AG04449 (cell line): ENCODE results near the gene MYADML2.

Experiments used
- CTCF ChIA-PET: fragments of 350-600 bp; formaldehyde crosslinking; extraction: SDS; loops from one replicate; lab custom pipeline; 2021; ENCODE audit warnings: antibody characterized with exemption; lab: Yijun Ruan, JAX
- POLR2A ChIA-PET: fragments of 400-600, 350-600 bp; formaldehyde crosslinking; extraction: SDS; loops from one replicate; lab custom pipeline; 2020; ENCODE audit warnings: antibody characterized with exemption, inconsistent platforms; lab: Yijun Ruan, JAX
- DNase-seq: peaks from one replicate; pipeline ENCODE4 v3.0.0-alpha.2; 2010; ENCODE audit warnings: low read depth, low spot score
- H3K4me3 ChIP-seq: 2 replicates; pipeline ENCODE4 v1.5.1; 2011; ENCODE audit warnings: low read depth, mild to moderate bottlenecking, control low read depth, low read length
- TF ChIP-seq, protein P1 (sequence below): IDR thresholded peaks from one replicate; pipeline ENCODE4 v1.5.1; 2011; ENCODE audit warnings: mild to moderate bottlenecking, moderate library complexity, low read length, control low read depth, inconsistent platforms; ENCODE audit not compliant: insufficient read depth; ENCODE audit errors: missing control alignments

The MYADML2 gene

DNA sequence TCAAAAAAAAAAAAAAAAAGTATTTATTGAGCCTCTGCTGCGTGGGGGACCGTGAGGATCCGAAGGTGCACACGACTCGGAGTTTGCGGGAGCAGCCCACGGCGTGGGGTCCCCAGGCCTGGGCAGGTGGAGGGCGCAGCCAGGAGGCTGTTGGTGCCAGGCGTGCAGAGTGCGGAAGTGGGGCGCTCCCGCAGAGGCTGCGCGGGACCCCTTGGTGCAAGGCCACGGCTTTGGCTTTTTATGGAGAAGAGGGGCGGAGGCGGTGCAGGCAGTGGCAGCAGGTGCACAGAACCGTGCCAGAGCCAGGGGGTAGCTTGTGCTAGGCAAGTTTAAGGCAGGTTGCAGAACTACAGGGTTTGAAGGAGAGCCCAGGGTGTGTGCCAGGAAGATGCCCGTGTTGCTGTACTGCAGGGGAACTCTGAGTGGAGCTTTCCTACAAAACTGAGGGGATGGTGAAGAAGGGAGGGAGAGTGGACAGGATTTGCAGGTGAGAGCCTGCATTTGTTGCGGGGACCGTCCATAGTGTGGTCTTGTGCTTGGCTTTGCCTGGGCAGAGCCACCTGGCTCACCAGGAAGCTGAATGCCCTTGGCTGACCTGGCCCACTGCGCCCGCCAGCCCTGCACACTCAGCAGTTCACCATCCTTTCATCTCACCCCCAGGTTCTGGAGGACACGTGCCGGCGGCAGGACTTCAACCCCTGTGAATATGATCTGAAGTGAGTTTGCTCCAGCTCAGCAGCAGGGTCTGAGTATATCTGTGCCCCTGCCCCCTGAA lies 31.7 kb upstream of the MYADML2 start:
- peak overlapping the region; percentile 76 for H3K4me3 ChIP-seq
- TF ChIP-seq, protein P1, sequence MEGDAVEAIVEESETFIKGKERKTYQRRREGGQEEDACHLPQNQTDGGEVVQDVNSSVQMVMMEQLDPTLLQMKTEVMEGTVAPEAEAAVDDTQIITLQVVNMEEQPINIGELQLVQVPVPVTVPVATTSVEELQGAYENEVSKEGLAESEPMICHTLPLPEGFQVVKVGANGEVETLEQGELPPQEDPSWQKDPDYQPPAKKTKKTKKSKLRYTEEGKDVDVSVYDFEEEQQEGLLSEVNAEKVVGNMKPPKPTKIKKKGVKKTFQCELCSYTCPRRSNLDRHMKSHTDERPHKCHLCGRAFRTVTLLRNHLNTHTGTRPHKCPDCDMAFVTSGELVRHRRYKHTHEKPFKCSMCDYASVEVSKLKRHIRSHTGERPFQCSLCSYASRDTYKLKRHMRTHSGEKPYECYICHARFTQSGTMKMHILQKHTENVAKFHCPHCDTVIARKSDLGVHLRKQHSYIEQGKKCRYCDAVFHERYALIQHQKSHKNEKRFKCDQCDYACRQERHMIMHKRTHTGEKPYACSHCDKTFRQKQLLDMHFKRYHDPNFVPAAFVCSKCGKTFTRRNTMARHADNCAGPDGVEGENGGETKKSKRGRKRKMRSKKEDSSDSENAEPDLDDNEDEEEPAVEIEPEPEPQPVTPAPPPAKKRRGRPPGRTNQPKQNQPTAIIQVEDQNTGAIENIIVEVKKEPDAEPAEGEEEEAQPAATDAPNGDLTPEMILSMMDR = no peak
- POLR2A ChIA-PET = interaction anchor here (0.5 to 1.2 kb wide), 2 partner anchors 59 to 117 kb away, joined by 3 to 4 read pairs; partner anchors contain the start of gene DCXR
- CTCF ChIA-PET = interaction anchor here (0.8 to 1.6 kb wide), 8 partner anchors 13 to 51 kb away, joined by 3 to 11 read pairs (median 4); partner anchors contain the start of gene NOTUM
- DNase-seq = no peak

DNA sequence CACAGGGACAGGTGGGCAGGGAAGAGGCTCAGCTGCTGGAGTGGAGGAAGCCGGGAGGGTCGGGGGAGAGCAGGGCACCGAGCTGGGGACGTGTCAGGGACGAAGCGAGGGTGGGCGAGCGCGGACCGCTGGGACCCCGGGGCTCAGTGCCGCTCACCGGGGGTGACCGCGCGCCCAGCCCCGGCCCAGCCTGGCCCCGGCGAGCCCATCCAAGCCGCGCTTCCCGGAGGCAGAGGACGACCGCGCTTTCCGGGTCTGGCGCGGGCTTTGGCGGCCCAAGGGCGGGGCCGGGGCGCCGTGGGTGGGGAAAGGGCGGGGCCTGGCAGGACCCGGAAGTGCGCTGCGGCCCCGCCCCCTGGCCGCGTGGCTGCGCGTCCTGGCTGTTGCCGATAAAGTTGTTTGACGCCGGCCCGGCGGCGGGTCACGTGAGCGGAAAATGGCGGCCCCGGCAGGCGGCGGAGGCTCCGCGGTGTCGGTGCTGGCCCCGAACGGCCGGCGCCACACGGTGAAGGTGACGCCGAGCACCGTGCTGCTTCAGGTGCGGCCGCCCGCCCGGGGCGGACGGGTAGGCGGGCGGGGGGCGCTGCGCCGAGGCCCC lies 30.3 kb upstream of the MYADML2 start, which contains the start of gene ASPSCR1:
Gene ASPSCR1 (plus strand): TSS at position 419 of the 598 bp plus-strand sequence. CDS start 18 bp downstream, at position 437.
- ChIA-PET CTCF (interaction anchor here (0.8 to 1.9 kb wide), 4 partner anchors 10 to 44 kb away, joined by 3 to 14 read pairs (median 3); partner anchors contain the start of gene NOTUM), POLR2A (interaction anchor here (0.7 to 1.2 kb wide), 2 partner anchors 10 to 60 kb away, joined by 3 read pairs; partner anchors contain the start of gene DCXR)
- peak within 1 kb of the TSS; percentile 76 for H3K4me3 ChIP-seq
- peak; percentile 26 for DNase-seq
- TF ChIP-seq, protein P1 = no peak

DNA sequence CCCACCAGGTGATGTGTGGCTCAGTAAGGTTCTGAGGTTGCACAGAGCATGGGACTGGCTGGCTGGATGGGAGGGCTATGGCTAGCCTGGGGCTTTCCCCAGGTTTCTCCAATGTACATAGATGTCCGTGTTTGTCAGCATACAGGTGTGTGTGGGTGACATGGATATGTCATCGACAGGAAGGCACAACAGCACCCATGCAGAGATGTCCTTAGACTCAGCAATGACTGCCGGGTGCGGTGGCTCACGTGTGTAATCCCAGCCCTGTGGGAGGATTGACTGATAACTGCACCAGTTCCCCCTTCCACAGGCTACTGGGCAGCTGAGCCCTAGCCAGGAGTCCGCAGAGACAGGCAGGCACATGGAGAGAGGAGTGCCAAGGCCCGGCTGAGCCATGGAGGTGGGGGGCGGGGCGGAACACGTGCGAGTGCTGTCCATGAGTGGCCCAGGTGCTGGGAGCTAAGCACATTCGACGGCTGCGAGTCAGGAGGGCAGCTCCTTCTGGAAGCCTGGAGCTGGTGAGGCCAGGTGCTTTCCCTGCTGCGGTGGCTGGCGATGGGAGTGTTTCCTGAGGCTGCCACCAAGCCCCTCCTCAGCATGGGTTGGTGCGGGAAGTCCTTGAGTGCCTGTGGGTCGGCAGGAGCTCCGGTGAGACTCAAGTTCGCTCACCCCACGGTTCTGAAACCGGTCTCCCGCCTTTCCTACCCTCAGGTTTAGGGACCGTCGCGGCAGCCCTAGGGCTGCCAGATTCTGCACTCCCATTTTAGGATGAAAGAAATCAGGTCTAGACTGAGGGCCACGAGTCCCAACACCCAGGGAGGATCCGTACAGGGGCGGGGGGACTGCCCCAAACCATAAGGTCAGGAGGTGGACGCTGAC lies 29.5 kb upstream of the MYADML2 start:
- ChIA-PET CTCF (interaction anchor here (0.8 to 1.9 kb wide), 6 partner anchors 9 to 46 kb away, joined by 3 to 14 read pairs (median 3); partner anchors contain the start of genes CENPX and NOTUM), POLR2A (interaction anchor here (0.7 kb wide), 1 partner anchor 10 kb away, joined by 3 read pairs; no protein-coding TSS in a partner anchor)
- H3K4me3 ChIP-seq = peak overlapping the region; percentile 69
- no peak for DNase-seq
- TF ChIP-seq, protein P1 = no peak

DNA sequence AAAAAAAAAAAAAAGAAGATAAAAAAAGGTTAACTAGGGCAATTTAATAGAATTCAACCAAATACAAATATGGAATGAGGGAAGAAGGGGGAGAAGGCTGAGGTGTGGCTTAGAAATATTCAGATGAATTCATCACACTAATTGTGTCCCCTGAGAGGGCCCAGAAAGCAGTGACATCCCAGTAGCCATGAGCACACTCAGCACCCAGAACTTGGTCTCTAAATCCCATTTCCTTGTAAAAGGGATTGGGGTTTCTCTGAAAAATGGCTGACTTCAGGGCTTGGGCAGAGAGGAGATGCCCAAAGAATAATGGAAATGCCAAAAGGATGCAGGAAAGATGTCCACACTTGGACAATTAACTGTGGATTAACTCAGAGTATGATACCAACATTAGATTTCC lies 26.4 kb upstream of the MYADML2 start:
- H3K4me3 ChIP-seq = no peak overlapping the region
- TF ChIP-seq, protein P1 = no peak
- DNase-seq = no peak
- ChIA-PET POLR2A (no interaction called here), CTCF (interaction anchor here (2.2 kb wide), 1 partner anchor 13 kb away, joined by 15 read pairs; the partner anchor contains the start of gene NOTUM)

DNA sequence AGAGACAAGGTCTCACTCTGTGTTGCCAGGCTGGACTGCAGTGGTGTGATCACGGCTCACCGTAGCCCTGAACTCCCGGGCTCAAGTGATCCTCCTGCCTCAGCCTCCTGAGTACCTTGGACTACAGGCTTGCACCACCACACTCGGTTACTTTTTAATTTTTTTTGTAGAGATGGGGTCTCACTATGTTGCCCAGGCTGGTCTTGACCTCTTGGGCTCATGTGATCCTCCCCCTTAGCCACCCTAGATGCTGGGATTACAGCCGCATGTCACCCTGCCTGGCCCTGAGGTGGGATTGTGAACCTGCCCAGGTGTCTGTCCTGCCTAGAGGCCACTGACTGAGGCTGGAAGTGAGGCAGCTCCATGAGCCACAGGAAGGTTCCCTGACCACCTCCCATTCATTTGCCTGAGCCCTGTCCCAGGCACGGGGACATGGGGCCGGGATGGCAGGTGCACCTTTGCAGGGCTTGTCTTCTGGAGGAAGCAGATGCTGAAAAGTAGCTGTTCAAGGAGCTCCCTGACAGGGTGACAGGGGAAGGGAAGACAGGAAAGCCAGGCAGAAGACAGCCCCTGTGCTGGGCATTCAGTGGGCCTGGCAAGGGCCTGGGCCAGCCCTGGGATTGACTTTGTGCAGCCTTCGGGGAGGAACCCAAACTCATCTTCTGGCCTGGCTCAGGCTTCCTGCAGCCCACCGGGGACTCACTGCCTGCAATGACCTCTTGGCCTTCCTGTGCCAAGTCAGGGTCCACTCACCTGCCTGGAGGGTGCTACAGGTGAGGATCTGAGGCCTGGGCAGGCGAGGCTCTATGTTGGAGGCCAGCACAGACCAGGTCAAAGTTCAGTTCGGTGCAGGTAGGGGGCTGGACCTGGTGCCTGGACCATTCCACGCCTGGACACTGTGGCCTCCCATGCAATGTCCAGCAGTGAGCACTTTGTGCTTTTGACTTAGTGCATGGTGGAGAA lies 22.1 kb upstream of the MYADML2 start:
- POLR2A ChIA-PET = no interaction called here
- no peak overlapping the region for H3K4me3 ChIP-seq
- DNase-seq = no peak
- TF ChIP-seq, protein P1 = no peak
- CTCF ChIA-PET = interaction anchor here (1.2 to 3.7 kb wide), 5 partner anchors 10 to 62 kb away, joined by 3 to 30 read pairs (median 15); partner anchors contain the start of genes CENPX, LRRC45 and RAC3
